ENCODE measurements around the gene KLK4. TPM values are rescaled to one million over a fixed set of nuclear protein-coding genes. Genes with fewer than 3 reads are reported as not detected.

Gene KLK4
- total RNA-seq, 4 donors from 2014 or later: not detected

GRCh38 chr19:50894478-50895356 is 16.5 kb downstream of the KLK4 start:
- ATAC-seq (ENCODE audit: low FRiP score) (no peak), DNase-seq (ENCODE audit: low spot score) (no peak)
- TF ChIP-seq CTCF (IDR thresholded peaks at IDR 0.05): no peak

GRCh38 chr19:50893047-50893736 is 18.0 kb downstream of the KLK4 start:
- DNase-seq (ENCODE audit: low spot score) (no peak), ATAC-seq (ENCODE audit: low FRiP score) (no peak)
- TF ChIP-seq CTCF (IDR thresholded peaks at IDR 0.05): no peak

- TF ChIP-seq CTCF (IDR thresholded peaks at IDR 0.05): no peak
- ATAC-seq (ENCODE audit: low FRiP score): no peak
- DNase-seq (ENCODE audit: low spot score): no peak
Observed at GRCh38 chr19:50891253-50891625, 20.0 kb downstream of the KLK4 start.

- no peak for DNase-seq (ENCODE audit: low spot score)
- no peak for TF ChIP-seq CTCF (IDR thresholded peaks at IDR 0.05)
- no peak for ATAC-seq (ENCODE audit: low FRiP score)
Observed at GRCh38 chr19:50890422-50891252, 20.6 kb downstream of the KLK4 start.

GRCh38 chr19:50889638-50890037 is 21.6 kb downstream of the KLK4 start:
- TF ChIP-seq CTCF (IDR thresholded peaks at IDR 0.05): no peak
- DNase-seq (ENCODE audit: low spot score) (no peak), ATAC-seq (ENCODE audit: low FRiP score) (no peak)

GRCh38 chr19:50882188-50882587 is 29.0 kb downstream of the KLK4 start:
- no peak for ATAC-seq (ENCODE audit: low FRiP score)
- no peak for TF ChIP-seq CTCF (IDR thresholded peaks at IDR 0.05)

More at GRCh38 chr19:50882188-50882587, 29.0 kb downstream of the KLK4 start:
- DNase-seq (ENCODE audit: low spot score): no peak
